Left lung (tissue), 10 donors: ENCODE results near the gene NRN1L. TPM values are rescaled to one million over a fixed set of nuclear protein-coding genes. Genes with fewer than 3 reads are reported as not detected.
A peak's percentile ranks its signal among the peaks of the same experiment; 100 is the strongest.

Experiments used
- ATAC-seq: fragments of 200-7000 bp; cut with Tn5 transposase; one replicate; pipeline ENCODE4 v1.9.1; 2020; ENCODE audit warnings: moderate library complexity
- DNase-seq, 4 donors: peaks; one replicate each; pipeline ENCODE4 v3.0.0-alpha.2; 2013 to 2020
- H3K27ac ChIP-seq, 2 donors: fragments of 200-600 bp; sonication (generic) in 1 of 2; one replicate each; pipeline versions ENCODE4 v1.5.0 to v1.8.0; 2020 to 2021
- H3K27me3 ChIP-seq, 2 donors: fragments of 200-600 bp; sonication (generic) in 1 of 2; one replicate each; pipeline versions ENCODE4 v1.5.0 to v1.8.0; 2020 to 2021
- H3K36me3 ChIP-seq, 2 donors: fragments of 200-600 bp; sonication (generic) in 1 of 2; one replicate each; pipeline versions ENCODE4 v1.5.0 to v1.8.0; 2020 to 2021
- H3K4me1 ChIP-seq, 2 donors: fragments of 200-600 bp; one replicate each; pipeline ENCODE4 v1.8.0; 2021
- H3K4me3 ChIP-seq, 2 donors: fragments of 200-600 bp; sonication (generic) in 1 of 2; one replicate each; pipeline versions ENCODE4 v1.5.0 to v1.8.0; 2020 to 2021; ENCODE audit warnings: mild to moderate bottlenecking in 1 of 2
- H3K9me3 ChIP-seq, 2 donors: fragments of 200-600 bp; sonication (generic) in 1 of 2; one replicate each; pipeline versions ENCODE4 v1.5.0 to v1.8.0; 2020 to 2021
- CTCF ChIP-seq, 2 donors: fragments of 200-600 bp; sonication (generic) in 1 of 2; IDR thresholded peaks; one replicate each; pipeline versions ENCODE4 v1.5.0 to v1.8.0; 2021; ENCODE audit warnings: antibody characterized with exemption in 2 of 2
- intact Hi-C, 2 donors: fragments of 100-400 bp; cut with DNase I; formaldehyde crosslinking; loops; one replicate each; pipeline versions ENCODE4 v1.11.2 to v1.14.2; 2022
- polyA plus RNA-seq, 6 donors: library from polyadenylated mRNA; unstranded; fragments of 120-200 nt; gene quantifications; one replicate each; pipeline ENCODE4 v1.2.1, GENCODE V29; 2013; ENCODE audit not compliant: insufficient read length in 6 of 6
- total RNA-seq, 2 donors: library from RNA; stranded (reverse); fragmentation: NEBNext Ultra II Directional; extraction: Animal tissue kit (Norgen Biotek cat#: 25700); gene quantifications; one replicate each; pipeline ENCODE4 v1.2.1, GENCODE V29; 2021
- donor health status: DM: no; HTN: yes; CAD: no.
- donor health status: DM: no; HTN: no; CAD: no.

NRN1L gene
- total and polyA plus RNA-seq, 8 donors: 1.1 to 2.6 (median 1.9) TPM; not detected in 1

- peaks cover 0 to 6% of the 10 kb centered on the region in 2 donors for H3K36me3 ChIP-seq
- no peak overlapping the region for H3K4me3 ChIP-seq
- DNase-seq (no peak), ATAC-seq (peak; percentile 9)
- H3K27ac ChIP-seq: peak overlapping the region in 1 of 2 donors; percentile 41
- no peaks in the 10 kb centered on the region for H3K9me3 ChIP-seq
- H3K4me1 ChIP-seq: peaks cover 6 to 57% of the 10 kb centered on the region in 2 donors
- no peaks in the 10 kb centered on the region for H3K27me3 ChIP-seq
- no peak for TF ChIP-seq CTCF (IDR thresholded peaks at IDR 0.05)
- intact Hi-C loops: no loop called here
Measured at GRCh38 chr16:67897231-67897630, 12.5 kb downstream of the NRN1L start.

GRCh38 chr16:67901734-67902133, 17.0 kb downstream of the NRN1L start:
- DNase-seq (no peak), ATAC-seq (no peak)
- Histone ChIP-seq H3K27me3 (no peaks in the 10 kb centered on the region), H3K4me1 (peaks cover 0 to 23% of the 10 kb centered on the region in 2 donors), H3K4me3 (no peak overlapping the region), H3K36me3 (peaks cover 0 to 14% of the 10 kb centered on the region in 2 donors), H3K27ac (no peak overlapping the region), H3K9me3 (no peaks in the 10 kb centered on the region)
- intact Hi-C loops: no loop called here
- TF ChIP-seq CTCF (IDR thresholded peaks at IDR 0.05): no peak

- no peak for TF ChIP-seq CTCF (IDR thresholded peaks at IDR 0.05)
- intact Hi-C loops: no loop called here
- ATAC-seq (no peak), DNase-seq (no peak)
- H3K4me1 ChIP-seq: peaks cover 0 to 14% of the 10 kb centered on the region in 2 donors
- H3K27ac ChIP-seq: peak overlapping the region in 1 of 2 donors; percentile 13
- H3K4me3 ChIP-seq: no peak overlapping the region
- H3K9me3 ChIP-seq: no peaks in the 10 kb centered on the region
- H3K27me3 ChIP-seq: no peaks in the 10 kb centered on the region
- H3K36me3 ChIP-seq: peaks cover 0 to 14% of the 10 kb centered on the region in 2 donors
Measured at GRCh38 chr16:67902831-67903230, 18.1 kb downstream of the NRN1L start.

- intact Hi-C loops: no loop called here
- peaks cover 0 to 5% of the 10 kb centered on the region in 2 donors for H3K4me1 ChIP-seq
- no peak overlapping the region for H3K4me3 ChIP-seq
- ATAC-seq (no peak), DNase-seq (no peak)
- H3K9me3 ChIP-seq: no peaks in the 10 kb centered on the region
- no peak overlapping the region for H3K27ac ChIP-seq
- H3K36me3 ChIP-seq: peaks cover 0 to 48% of the 10 kb centered on the region in 2 donors
- no peaks in the 10 kb centered on the region for H3K27me3 ChIP-seq
- TF ChIP-seq CTCF (IDR thresholded peaks at IDR 0.05): no peak
Measured at GRCh38 chr16:67907397-67908180, 22.9 kb downstream of the NRN1L start.

- intact Hi-C loops: no loop called here
- no peak for TF ChIP-seq CTCF (IDR thresholded peaks at IDR 0.05)
- no peak for DNase-seq
- Histone ChIP-seq H3K27ac (no peak overlapping the region), H3K36me3 (peaks cover 0 to 39% of the 10 kb centered on the region in 2 donors), H3K9me3 (no peaks in the 10 kb centered on the region), H3K27me3 (no peaks in the 10 kb centered on the region), H3K4me1 (no peaks in the 10 kb centered on the region), H3K4me3 (no peak overlapping the region)
- no peak for ATAC-seq
Measured at GRCh38 chr16:67909056-67909742, 24.5 kb downstream of the NRN1L start.
